Hepatocyte (in vitro differentiated cells): ENCODE measurements around the gene NPB. TPM values are rescaled to one million over a fixed set of nuclear protein-coding genes. Genes with fewer than 3 reads are reported as not detected.

Experiments used
- DNase-seq: peaks from one replicate; pipeline ENCODE4 v3.0.0-alpha.2; 2016; ENCODE audit warnings: low spot score
- H2AFZ ChIP-seq: fragments of 200-600 bp; sonication (generic); 2 replicates; pipeline ENCODE4 v1.6.0; 2016; ENCODE audit warnings: antibody characterized with exemption, mild to moderate bottlenecking
- H3K27ac ChIP-seq: fragments of 200-600 bp; sonication (generic); 2 replicates; pipeline ENCODE4 v1.5.1; 2016; ENCODE audit warnings: mild to moderate bottlenecking
- H3K27me3 ChIP-seq: fragments of 200-600 bp; sonication (generic); 2 replicates; pipeline ENCODE4 v1.6.1; 2016
- H3K36me3 ChIP-seq: fragments of 200-600 bp; sonication (generic); replicated peaks from 2 replicates; pipeline ENCODE4 v1.5.1; 2016; ENCODE audit warnings: low read depth; ENCODE audit not compliant: insufficient read depth
- H3K4me1 ChIP-seq: fragments of 200-600 bp; sonication (generic); 2 replicates; pipeline ENCODE4 v1.5.1; 2016; ENCODE audit warnings: mild to moderate bottlenecking, moderate library complexity; ENCODE audit not compliant: insufficient read depth
- H3K4me2 ChIP-seq: fragments of 200-600 bp; sonication (generic); 2 replicates; pipeline ENCODE4 v1.6.0; 2016
- H3K4me3 ChIP-seq: fragments of 200-600 bp; sonication (generic); 2 replicates; pipeline ENCODE4 v1.5.1; 2016; ENCODE audit warnings: mild to moderate bottlenecking
- H3K79me2 ChIP-seq: fragments of 200-600 bp; sonication (generic); 2 replicates; pipeline ENCODE4 v1.6.0; 2017; ENCODE audit warnings: mild to moderate bottlenecking
- H3K9me2 ChIP-seq: fragments of 200-600 bp; sonication (generic); replicated peaks from 2 replicates; pipeline ENCODE4 v1.6.0; 2017; ENCODE audit warnings: mild to moderate bottlenecking; ENCODE audit not compliant: insufficient read depth
- H3K9me3 ChIP-seq: fragments of 200-600 bp; sonication (generic); 2 replicates; pipeline ENCODE4 v1.5.1; 2016; ENCODE audit warnings: low read depth, mild to moderate bottlenecking
- H4K20me1 ChIP-seq: fragments of 200-600 bp; sonication (generic); 2 replicates; pipeline ENCODE4 v1.6.0; 2016; ENCODE audit warnings: mild to moderate bottlenecking; ENCODE audit not compliant: insufficient read depth, poor library complexity, severe bottlenecking
- CTCF ChIP-seq: fragments of 200-600 bp; sonication (generic); IDR thresholded peaks from 2 replicates; pipeline ENCODE4 v1.5.1; 2016; ENCODE audit warnings: antibody characterized with exemption, mild to moderate bottlenecking; ENCODE audit not compliant: poor library complexity
- EZH2 ChIP-seq: fragments of 200-600 bp; sonication (generic); IDR thresholded peaks from 2 replicates; pipeline ENCODE4 v1.6.1; 2016; ENCODE audit warnings: antibody characterized with exemption, mild to moderate bottlenecking, borderline replicate concordance
- EZH2phosphoT487 ChIP-seq: fragments of 200-600 bp; sonication (generic); IDR thresholded peaks from one replicate; pipeline ENCODE4 v1.6.1; 2018; ENCODE audit warnings: antibody characterized with exemption, mild to moderate bottlenecking, low read depth, moderate library complexity; ENCODE audit not compliant: unreplicated experiment, severe bottlenecking
- WGBS: methylation state at CpG from one replicate; pipeline ENCODE4 v1.1.6; 2016; ENCODE audit warnings: low lambda C conversion rate; ENCODE audit errors: missing lambda C conversion rate; 5-methylcytosine and 5-hydroxymethylcytosine counted together
- polyA plus RNA-seq: library from polyadenylated mRNA; unstranded; fragments of >200 nt; fragmentation: Nextera tagmentation; extraction: Ambion mirVana; gene quantifications from 2 replicates; pipeline ENCODE4 v1.2.1, GENCODE V29; 2016
- total RNA-seq: library from RNA; depleted of rRNA; stranded (reverse); fragments of >200 nt; gene quantifications from 2 replicates; pipeline ENCODE4 v1.2.3, GENCODE V29; 2014

NPB gene
- total and polyA plus RNA-seq, 2 experiments from 2014 or later = 0.47 to 2.2 TPM

GRCh38 chr17:81921996-81922565 lies 20.0 kb downstream of the NPB start:
- Histone ChIP-seq H3K9me3 (no peaks in the 10 kb centered on the region), H3K4me2 (no peak overlapping the region), H3K36me3 (no peaks in the 10 kb centered on the region), H3K4me1 (peaks cover 39% of the 10 kb centered on the region), H2AFZ (no peak overlapping the region), H4K20me1 (peaks cover 68% of the 10 kb centered on the region), H3K27me3 (no peaks in the 10 kb centered on the region), H3K27ac (no peak overlapping the region), H3K9me2 (no peaks in the 10 kb centered on the region), H3K4me3 (no peak overlapping the region), H3K79me2 (peaks cover 82% of the 10 kb centered on the region)
- no peak for DNase-seq
- no peak for TF ChIP-seq CTCF
- no peak for TF ChIP-seq EZH2phosphoT487
- no peak for TF ChIP-seq EZH2
- WGBS = 97% methylated on average over 23 of the region's 23 CpGs

- H3K36me3 ChIP-seq = no peaks in the 10 kb centered on the region
- 94% methylated on average over 49 of the region's 58 CpGs for WGBS
- H3K9me2 ChIP-seq = no peaks in the 10 kb centered on the region
- H3K79me2 ChIP-seq = peaks cover 77% of the 10 kb centered on the region
- no peak overlapping the region for H2AFZ ChIP-seq
- H3K4me3 ChIP-seq = no peak overlapping the region
- no peaks in the 10 kb centered on the region for H3K27me3 ChIP-seq
- peak overlapping the region; percentile 60 for H3K27ac ChIP-seq
- no peak for DNase-seq
- H3K4me2 ChIP-seq = peak overlapping the region; percentile 83
- H3K4me1 ChIP-seq = peaks cover 39% of the 10 kb centered on the region
- TF ChIP-seq CTCF = no peak
- TF ChIP-seq EZH2phosphoT487 = no peak
- TF ChIP-seq EZH2 = no peak
- H3K9me3 ChIP-seq = no peaks in the 10 kb centered on the region
- peaks cover 68% of the 10 kb centered on the region for H4K20me1 ChIP-seq
Observed at GRCh38 chr17:81922566-81923301, 20.7 kb downstream of the NPB start.

- no peak for TF ChIP-seq CTCF
- no peak for TF ChIP-seq EZH2
- Histone ChIP-seq H3K4me1 (peaks cover 40% of the 10 kb centered on the region), H3K79me2 (peaks cover 77% of the 10 kb centered on the region), H2AFZ (no peak overlapping the region), H3K9me3 (no peaks in the 10 kb centered on the region), H3K4me3 (no peak overlapping the region), H3K9me2 (no peaks in the 10 kb centered on the region), H4K20me1 (peaks cover 66% of the 10 kb centered on the region), H3K4me2 (peak overlapping the region; percentile 83), H3K27me3 (no peaks in the 10 kb centered on the region), H3K27ac (peak overlapping the region; percentile 72), H3K36me3 (no peaks in the 10 kb centered on the region)
- 22% methylated on average over 24 of the region's 32 CpGs for WGBS
- peak; percentile 93 for DNase-seq
Observed at GRCh38 chr17:81923302-81924260, 21.5 kb downstream of the NPB start.
